ENCODE measurements around the gene FSIP2.

The FSIP2 gene

GRCh38 chr2:185790361-185790760, 51.8 kb downstream of the FSIP2 start:
- peak overlapping the region; percentile 12; the same call in 1 of the 2 replicates for H3K4me3 ChIP-seq (ENCODE audit: low read length)
- H3K27ac ChIP-seq (ENCODE audit: low read length), result peak overlapping the region; percentile 61; the same call in 1 of the 2 replicates
- no peaks in the 10 kb centered on the region for H4K20me1 ChIP-seq (ENCODE audit: insufficient read depth, low read length)
- peak; percentile 85 for DNase-seq
- H3K27me3 ChIP-seq (replicated peaks; ENCODE audit: insufficient read depth, low read length), result no peaks in the 10 kb centered on the region
- H3K9ac ChIP-seq (ENCODE audit: low read length), result no peak overlapping the region
- H3K4me1 ChIP-seq (ENCODE audit: low read length), result peaks cover 39% of the 10 kb centered on the region
- H3K36me3 ChIP-seq (replicated peaks; ENCODE audit: insufficient read depth, low read length), result no peaks in the 10 kb centered on the region
- H3K9me3 ChIP-seq (replicated peaks; ENCODE audit: insufficient read depth, low read length), result no peaks in the 10 kb centered on the region
- H3K9me2 ChIP-seq (replicated peaks; ENCODE audit: insufficient read depth, low read length), result no peaks in the 10 kb centered on the region
- peaks cover 10% of the 10 kb centered on the region for H3F3A ChIP-seq (ENCODE audit: insufficient read depth, low read length)
- H3K4me2 ChIP-seq (ENCODE audit: low read depth, low read length), result peak overlapping the region; percentile 36
- 0 out of 2 replicates have a peak overlapping the region, but pooled peaks have one; percentile 5 for H2AFZ ChIP-seq (ENCODE audit: low read length)
- TF ChIP-seq EZH2phosphoT487 (IDR thresholded peaks at IDR 0.05; ENCODE audit: low read length), result no peak
- TF ChIP-seq EZH2 (optimal IDR thresholded peaks at IDR 0.05; ENCODE audit: low read depth, low read length), result no peak
- no peak for TF ChIP-seq CTCF (IDR thresholded peaks at IDR 0.05; ENCODE audit: low read length)
- H3K79me2 ChIP-seq (ENCODE audit: low read length), result no peaks in the 10 kb centered on the region

- Histone ChIP-seq H3K9ac (ENCODE audit: low read length) (no peak overlapping the region), H3K36me3 (replicated peaks; ENCODE audit: insufficient read depth, low read length) (no peaks in the 10 kb centered on the region), H3K27me3 (replicated peaks; ENCODE audit: insufficient read depth, low read length) (no peaks in the 10 kb centered on the region), H3K4me1 (ENCODE audit: low read length) (peaks cover 53% of the 10 kb centered on the region), H2AFZ (ENCODE audit: low read length) (no peak overlapping the region), H3K9me3 (replicated peaks; ENCODE audit: insufficient read depth, low read length) (no peaks in the 10 kb centered on the region), H4K20me1 (ENCODE audit: insufficient read depth, low read length) (no peaks in the 10 kb centered on the region), H3F3A (ENCODE audit: insufficient read depth, low read length) (peaks cover 35% of the 10 kb centered on the region), H3K9me2 (replicated peaks; ENCODE audit: insufficient read depth, low read length) (no peaks in the 10 kb centered on the region), H3K4me3 (ENCODE audit: low read length) (no peak overlapping the region), H3K79me2 (ENCODE audit: low read length) (no peaks in the 10 kb centered on the region), H3K4me2 (ENCODE audit: low read depth, low read length) (no peak overlapping the region), H3K27ac (ENCODE audit: low read length) (no peak overlapping the region)
- DNase-seq, result no peak
- no peak for TF ChIP-seq CTCF (IDR thresholded peaks at IDR 0.05; ENCODE audit: low read length)
- TF ChIP-seq EZH2 (optimal IDR thresholded peaks at IDR 0.05; ENCODE audit: low read depth, low read length), result no peak
- no peak for TF ChIP-seq EZH2phosphoT487 (IDR thresholded peaks at IDR 0.05; ENCODE audit: low read length)
These were observed 55.1 kb downstream of the FSIP2 start for GRCh38 chr2:185793532-185794345.

GRCh38 chr2:185796758-185797157, 58.2 kb downstream of the FSIP2 start:
- Histone ChIP-seq H4K20me1 (ENCODE audit: insufficient read depth, low read length) (no peaks in the 10 kb centered on the region), H3K27ac (ENCODE audit: low read length) (peak overlapping the region; percentile 84), H3K79me2 (ENCODE audit: low read length) (no peaks in the 10 kb centered on the region), H3K4me1 (ENCODE audit: low read length) (peaks cover 31% of the 10 kb centered on the region), H3F3A (ENCODE audit: insufficient read depth, low read length) (peaks cover 25% of the 10 kb centered on the region), H3K36me3 (replicated peaks; ENCODE audit: insufficient read depth, low read length) (no peaks in the 10 kb centered on the region), H3K9me3 (replicated peaks; ENCODE audit: insufficient read depth, low read length) (no peaks in the 10 kb centered on the region), H3K27me3 (replicated peaks; ENCODE audit: insufficient read depth, low read length) (no peaks in the 10 kb centered on the region), H3K4me3 (ENCODE audit: low read length) (peak overlapping the region; percentile 25), H3K4me2 (ENCODE audit: low read depth, low read length) (peak overlapping the region; percentile 58), H2AFZ (ENCODE audit: low read length) (peak overlapping the region; percentile 49), H3K9me2 (replicated peaks; ENCODE audit: insufficient read depth, low read length) (no peaks in the 10 kb centered on the region), H3K9ac (ENCODE audit: low read length) (peak overlapping the region; percentile 15; the same call in 1 of the 2 replicates)
- DNase-seq, result peak; percentile 89
- no peak for TF ChIP-seq EZH2 (optimal IDR thresholded peaks at IDR 0.05; ENCODE audit: low read depth, low read length)
- no peak for TF ChIP-seq EZH2phosphoT487 (IDR thresholded peaks at IDR 0.05; ENCODE audit: low read length)
- no peak for TF ChIP-seq CTCF (IDR thresholded peaks at IDR 0.05; ENCODE audit: low read length)
